Right atrium auricular region (tissue), 2 donors: ENCODE measurements around the gene CILP2. TPM values are rescaled to one million over a fixed set of nuclear protein-coding genes. Genes with fewer than 3 reads are reported as not detected.

Experiments
- DNase-seq: peaks from one replicate; pipeline ENCODE4 v3.0.0-alpha.2; 2019; ENCODE audit warnings: low spot score
- H3K27ac ChIP-seq, 2 donors: fragments of 200-600 bp; sonication (generic); 1 replicate in 1 of 2; 2 replicates in 1 of 2; pipeline ENCODE4 v1.5.1; 2016 to 2019
- H3K27me3 ChIP-seq, 2 donors: fragments of 200-600 bp; sonication (generic); one replicate each; pipeline versions ENCODE4 v1.5.1 to v1.6.0; 2017 to 2019
- H3K36me3 ChIP-seq: fragments of 200-600 bp; sonication (generic); one replicate; pipeline ENCODE4 v1.5.1; 2016
- H3K4me1 ChIP-seq, 2 donors: fragments of 200-600 bp; sonication (generic); one replicate each; pipeline versions ENCODE4 v1.5.1 to v1.6.0; 2017 to 2019
- H3K4me3 ChIP-seq, 2 donors: fragments of 200-600 bp; sonication (generic); 1 replicate in 1 of 2; 2 replicates in 1 of 2; pipeline ENCODE4 v1.5.1; 2017 to 2019; ENCODE audit warnings: mild to moderate bottlenecking in 1 of 2, moderate library complexity in 1 of 2
- H3K9me3 ChIP-seq, 2 donors: fragments of 200-600 bp; sonication (generic); one replicate each; pipeline ENCODE4 v1.5.1; 2019
- total RNA-seq, 2 donors: library from RNA; depleted of rRNA; stranded (reverse); fragments of >200 nt; gene quantifications; one replicate each; pipeline ENCODE4 v1.1.0, GENCODE V29; 2016
- TF ChIP-seq, protein P1 (sequence below), 2 donors: fragments of 200-600 bp; sonication (generic); IDR thresholded peaks; one replicate each; pipeline ENCODE4 v1.5.1; 2019; ENCODE audit warnings: antibody characterized with exemption in 2 of 2

Gene CILP2
- total RNA-seq, 2 donors from 2014 or later: 0.19 to 0.24 TPM

DNA sequence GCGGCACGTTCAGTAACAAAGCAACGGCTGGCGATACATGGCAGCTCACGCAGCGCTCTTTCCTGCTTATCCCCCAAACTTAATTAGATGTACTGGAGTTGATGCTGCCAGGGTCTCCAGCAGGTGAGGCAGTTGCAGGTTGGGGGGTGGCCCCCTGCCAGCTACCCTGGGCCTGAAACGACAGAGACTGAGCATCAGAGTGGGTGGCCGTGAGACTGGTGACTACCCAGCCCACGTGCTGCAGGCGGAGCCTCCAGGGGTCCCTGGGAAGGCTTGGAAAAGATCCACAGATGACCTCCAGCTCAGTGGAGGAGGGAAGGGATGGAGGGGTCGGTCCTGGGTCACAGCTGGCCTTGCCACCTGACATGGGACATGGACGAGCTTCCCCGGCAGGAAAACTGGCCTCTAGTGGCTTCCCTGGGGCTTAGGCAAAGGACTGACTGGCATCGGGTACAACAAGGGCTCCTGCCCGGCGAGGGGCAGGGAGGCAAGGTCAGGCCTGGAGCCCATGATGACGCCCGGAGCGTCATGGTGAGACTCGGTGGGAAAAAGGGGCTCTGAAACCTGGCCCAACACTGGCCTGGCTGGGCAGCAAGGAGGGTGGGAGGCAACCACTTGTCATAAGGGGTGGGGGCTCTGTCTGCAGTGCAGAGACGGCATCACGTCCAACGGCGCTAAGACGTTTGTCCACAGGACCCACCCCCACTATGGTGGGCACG is 24.0 kb downstream of the CILP2 start:
- Histone ChIP-seq H3K27me3 (no peaks in the 10 kb centered on the region), H3K9me3 (no peaks in the 10 kb centered on the region), H3K4me1 (no peaks in the 10 kb centered on the region), H3K36me3 (no peaks in the 10 kb centered on the region), H3K4me3 (no peak overlapping the region), H3K27ac (no peak overlapping the region)
- no peak for DNase-seq
- TF ChIP-seq, protein P1, sequence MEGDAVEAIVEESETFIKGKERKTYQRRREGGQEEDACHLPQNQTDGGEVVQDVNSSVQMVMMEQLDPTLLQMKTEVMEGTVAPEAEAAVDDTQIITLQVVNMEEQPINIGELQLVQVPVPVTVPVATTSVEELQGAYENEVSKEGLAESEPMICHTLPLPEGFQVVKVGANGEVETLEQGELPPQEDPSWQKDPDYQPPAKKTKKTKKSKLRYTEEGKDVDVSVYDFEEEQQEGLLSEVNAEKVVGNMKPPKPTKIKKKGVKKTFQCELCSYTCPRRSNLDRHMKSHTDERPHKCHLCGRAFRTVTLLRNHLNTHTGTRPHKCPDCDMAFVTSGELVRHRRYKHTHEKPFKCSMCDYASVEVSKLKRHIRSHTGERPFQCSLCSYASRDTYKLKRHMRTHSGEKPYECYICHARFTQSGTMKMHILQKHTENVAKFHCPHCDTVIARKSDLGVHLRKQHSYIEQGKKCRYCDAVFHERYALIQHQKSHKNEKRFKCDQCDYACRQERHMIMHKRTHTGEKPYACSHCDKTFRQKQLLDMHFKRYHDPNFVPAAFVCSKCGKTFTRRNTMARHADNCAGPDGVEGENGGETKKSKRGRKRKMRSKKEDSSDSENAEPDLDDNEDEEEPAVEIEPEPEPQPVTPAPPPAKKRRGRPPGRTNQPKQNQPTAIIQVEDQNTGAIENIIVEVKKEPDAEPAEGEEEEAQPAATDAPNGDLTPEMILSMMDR (IDR thresholded peaks at IDR 0.05): no peak

DNA sequence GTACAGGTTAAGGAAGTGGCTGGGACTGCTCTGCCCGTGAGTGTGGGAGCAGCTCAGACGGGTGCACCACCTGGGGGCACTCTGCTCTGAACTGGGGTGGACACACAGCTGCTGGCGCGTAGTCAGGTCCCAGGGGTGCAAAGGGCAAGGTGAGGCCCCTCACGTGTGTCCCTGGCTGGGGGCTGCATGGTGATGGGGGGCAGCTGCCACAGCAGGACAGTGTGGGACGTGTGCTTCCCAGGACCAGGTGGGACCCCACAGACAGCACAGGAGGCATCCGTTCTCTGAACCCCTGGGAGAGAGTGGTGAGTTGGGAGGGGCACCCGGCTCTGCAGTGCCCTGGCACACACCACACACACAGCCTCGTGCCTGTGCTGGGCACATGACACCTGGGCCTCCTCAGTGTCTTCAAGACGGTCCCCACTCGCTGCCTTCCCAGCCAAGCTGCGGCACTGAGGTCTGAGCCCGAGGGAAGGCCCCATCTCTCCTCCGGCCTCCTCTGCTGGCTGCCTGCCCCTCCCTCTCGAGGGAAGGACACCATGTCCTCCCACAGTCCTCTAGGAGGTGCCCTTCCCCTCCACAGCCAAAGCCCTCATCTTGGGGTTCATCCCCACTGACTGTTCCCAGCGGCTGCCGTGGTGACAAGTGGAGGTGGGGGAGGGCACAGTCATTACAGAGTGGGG is 24.7 kb downstream of the CILP2 start:
- Histone ChIP-seq H3K4me1 (no peaks in the 10 kb centered on the region), H3K4me3 (no peak overlapping the region), H3K9me3 (no peaks in the 10 kb centered on the region), H3K27ac (no peak overlapping the region), H3K27me3 (no peaks in the 10 kb centered on the region), H3K36me3 (no peaks in the 10 kb centered on the region)
- TF ChIP-seq, protein P1 (IDR thresholded peaks at IDR 0.05): no peak
- DNase-seq: no peak

DNA sequence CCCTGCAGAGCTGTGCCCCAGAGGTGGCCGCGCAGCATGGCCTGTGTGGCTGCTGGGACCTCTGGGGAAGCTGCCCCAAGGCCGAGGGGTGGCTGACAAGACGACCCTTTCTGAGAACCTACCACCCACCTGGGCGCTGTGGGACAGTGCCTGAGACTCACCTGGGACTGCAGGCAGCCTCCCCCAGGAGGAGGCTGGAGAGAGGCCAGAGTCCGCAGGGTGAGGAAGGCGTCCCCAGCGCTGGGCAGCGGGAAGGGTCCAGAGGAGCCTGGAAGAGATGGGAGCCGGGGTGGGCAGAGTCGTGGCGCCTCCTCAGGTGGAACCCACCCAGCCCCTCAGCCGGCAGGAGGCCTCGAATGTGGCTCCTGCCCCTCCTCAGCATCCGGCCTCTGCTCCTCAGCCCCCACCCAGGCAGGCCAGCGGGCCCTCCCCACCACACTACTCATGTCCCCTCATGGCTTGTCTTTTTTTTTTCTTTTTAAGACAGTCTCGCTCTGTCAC is 25.3 kb downstream of the CILP2 start:
- no peak for DNase-seq

DNA sequence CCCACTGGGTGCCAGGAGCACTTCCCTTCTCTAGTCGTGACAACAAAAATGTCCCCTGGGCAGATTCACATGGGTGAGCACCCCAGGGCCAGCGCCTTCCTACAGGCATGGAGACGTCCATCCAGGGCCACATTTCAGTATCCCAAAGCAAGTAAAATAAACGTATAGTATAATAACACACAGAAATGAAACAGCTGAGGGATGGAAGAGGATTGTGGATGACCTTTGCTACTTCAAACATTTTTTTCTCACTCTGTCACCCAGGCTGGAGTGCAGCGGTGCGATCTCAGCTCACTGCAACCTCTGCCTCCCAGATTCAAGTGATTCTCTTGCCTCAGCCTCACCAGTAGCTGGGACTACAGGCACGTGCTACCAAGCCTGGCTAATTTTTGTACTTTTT is 28.2 kb downstream of the CILP2 start:
- no peak for DNase-seq
- Histone ChIP-seq H3K4me3 (no peak overlapping the region), H3K4me1 (no peaks in the 10 kb centered on the region), H3K9me3 (no peaks in the 10 kb centered on the region), H3K27me3 (no peaks in the 10 kb centered on the region), H3K36me3 (no peaks in the 10 kb centered on the region), H3K27ac (no peak overlapping the region)
- TF ChIP-seq, protein P1 (IDR thresholded peaks at IDR 0.05): no peak

More for the DNA sequence above, 25.3 kb downstream of the CILP2 start:
- Histone ChIP-seq H3K27ac (no peak overlapping the region), H3K36me3 (no peaks in the 10 kb centered on the region), H3K27me3 (no peaks in the 10 kb centered on the region), H3K4me3 (no peak overlapping the region), H3K9me3 (no peaks in the 10 kb centered on the region), H3K4me1 (no peaks in the 10 kb centered on the region)
- TF ChIP-seq, protein P1 (IDR thresholded peaks at IDR 0.05): no peak

DNA sequence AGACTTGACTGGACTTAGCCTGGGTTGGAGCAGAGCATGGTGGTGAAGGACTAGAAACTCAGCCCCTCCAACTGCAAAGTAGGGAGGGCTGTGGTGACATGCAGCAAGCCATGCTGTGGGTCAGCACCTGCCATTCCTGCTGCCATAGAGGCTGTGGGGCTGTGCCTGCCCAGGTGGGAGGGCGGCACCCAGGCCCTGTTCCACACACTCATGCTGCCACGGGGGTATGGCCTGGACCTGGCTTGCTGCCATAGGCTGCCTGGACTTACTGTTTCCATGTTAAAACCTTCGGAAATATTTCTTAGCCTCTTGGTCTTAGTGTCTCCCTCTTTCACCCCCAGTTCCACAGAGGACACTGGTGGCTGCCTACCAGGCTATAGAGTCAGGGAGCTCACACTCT is 29.3 kb downstream of the CILP2 start:
- no peaks in the 10 kb centered on the region for H3K27me3 ChIP-seq
- no peak for DNase-seq
- H3K36me3 ChIP-seq: no peaks in the 10 kb centered on the region
- no peak overlapping the region for H3K4me3 ChIP-seq
- no peak overlapping the region for H3K27ac ChIP-seq
- TF ChIP-seq, protein P1 (IDR thresholded peaks at IDR 0.05): no peak
- H3K9me3 ChIP-seq: no peaks in the 10 kb centered on the region
- H3K4me1 ChIP-seq: no peaks in the 10 kb centered on the region
